Activated CD8-positive, alpha-beta memory T cell treated with anti-CD3 and anti-CD28 coated beads, Interleukin-2, amount 50 U/mL, for 1 hour (primary cell): ENCODE measurements around the gene PLEKHG4B.
"Not testable (repeated sequence)": the region's sequence is repeated elsewhere in the genome, so short reads cannot be mapped to it uniquely, and the experiment has no call there.

Source experiments
- DNase-seq: peaks from one replicate; pipeline ENCODE4 v3.0.0-alpha.2; 2020; ENCODE audit errors: extremely low read depth

Gene PLEKHG4B

DNA sequence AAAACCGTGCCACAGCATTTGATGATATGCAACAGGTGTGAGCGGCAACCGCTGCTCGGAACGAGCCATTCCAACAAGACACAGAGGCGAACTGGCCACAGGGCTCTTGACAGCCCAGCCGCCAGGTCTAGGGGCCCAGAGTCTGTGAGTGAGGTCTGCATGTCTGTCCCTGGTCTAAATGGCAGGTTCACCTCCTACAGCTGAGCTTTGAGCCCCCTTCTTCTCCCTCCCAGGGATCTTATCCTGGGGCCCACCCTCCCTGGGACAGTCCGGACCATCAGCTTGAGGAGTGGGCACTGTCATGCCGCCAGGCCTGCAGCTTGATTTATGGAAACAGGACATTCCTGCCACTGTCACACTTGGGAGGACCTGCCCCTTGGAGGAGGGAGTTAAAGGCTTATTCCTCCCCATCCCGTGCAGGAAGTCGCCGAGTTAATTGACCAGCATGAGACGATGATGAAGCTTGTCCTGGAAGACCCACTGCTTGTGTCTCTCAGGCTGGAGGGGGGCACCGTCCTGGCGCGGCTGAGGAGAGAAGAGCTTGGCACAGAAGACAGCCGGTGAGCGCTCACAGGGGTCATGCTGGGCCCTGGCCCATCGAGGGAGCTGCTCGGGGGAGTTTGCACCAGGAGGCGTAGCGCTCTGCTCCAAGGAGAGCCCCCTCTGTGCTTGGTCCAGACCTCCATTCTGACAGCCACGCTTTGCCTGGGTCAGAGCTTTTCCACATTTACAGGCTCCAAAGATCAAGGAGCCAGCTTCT is 63.9 kb downstream of the PLEKHG4B start:
- DNase-seq, result no peak

DNA sequence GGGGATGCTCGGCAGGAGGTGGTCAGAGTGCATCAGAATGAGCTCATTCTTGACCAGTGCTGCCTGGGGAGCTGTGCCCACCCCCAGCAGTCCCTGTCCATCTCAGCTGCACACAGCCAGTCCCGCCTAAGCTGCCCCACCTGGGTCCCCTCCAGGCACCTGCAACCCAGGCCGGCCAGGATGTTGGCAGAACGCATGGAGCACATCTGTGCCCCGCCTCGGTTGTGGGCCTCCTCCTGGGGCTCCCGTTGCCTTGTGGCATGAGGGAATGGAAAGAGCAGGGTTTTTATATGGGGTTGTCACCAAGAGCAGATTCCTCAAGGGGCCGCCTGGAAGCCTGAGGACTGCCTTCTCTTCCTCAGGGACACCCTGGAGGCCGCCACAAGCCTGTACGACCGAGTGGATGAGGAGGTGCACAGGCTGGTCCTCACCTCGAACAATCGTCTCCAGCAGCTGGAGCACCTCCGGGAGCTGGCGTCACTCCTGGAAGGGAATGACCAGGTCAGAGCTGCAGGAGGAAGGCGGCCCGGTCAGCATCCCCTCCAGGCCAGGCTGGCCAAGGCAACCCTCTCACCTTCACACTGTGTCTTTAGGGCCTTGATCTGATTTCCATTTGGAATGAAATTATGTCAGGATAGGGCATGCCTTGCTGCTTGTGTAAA is 64.6 kb downstream of the PLEKHG4B start:
- DNase-seq, result no peak

DNA sequence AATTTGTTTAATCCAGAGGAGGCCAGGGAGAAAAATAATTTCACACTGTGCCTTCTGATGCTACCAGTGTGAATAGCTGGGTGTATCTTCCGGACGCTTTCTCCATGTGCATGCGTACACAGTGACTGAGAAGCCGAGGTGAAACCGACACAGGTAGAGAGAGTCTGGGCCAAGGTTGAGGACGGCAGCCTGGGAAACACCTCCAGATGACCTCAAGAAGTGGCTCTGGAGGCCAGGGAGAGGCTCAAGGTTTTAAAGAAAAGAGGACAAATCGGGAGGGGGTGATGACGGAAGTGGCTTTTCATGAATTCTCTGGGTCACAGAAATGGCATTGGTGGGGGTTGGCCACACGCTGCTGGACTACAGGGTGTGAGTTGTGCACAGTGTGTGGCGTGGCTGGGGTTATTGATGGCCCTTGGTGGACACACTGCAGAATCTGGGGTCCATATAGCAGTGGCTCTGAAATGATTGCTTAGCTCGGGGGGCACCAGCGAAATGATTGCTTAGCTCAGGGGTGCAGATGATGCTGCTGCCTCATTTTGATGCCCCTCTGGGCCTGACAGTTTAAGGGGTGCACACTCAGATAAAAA is 65.3 kb downstream of the PLEKHG4B start:
- DNase-seq, result no peak

DNA sequence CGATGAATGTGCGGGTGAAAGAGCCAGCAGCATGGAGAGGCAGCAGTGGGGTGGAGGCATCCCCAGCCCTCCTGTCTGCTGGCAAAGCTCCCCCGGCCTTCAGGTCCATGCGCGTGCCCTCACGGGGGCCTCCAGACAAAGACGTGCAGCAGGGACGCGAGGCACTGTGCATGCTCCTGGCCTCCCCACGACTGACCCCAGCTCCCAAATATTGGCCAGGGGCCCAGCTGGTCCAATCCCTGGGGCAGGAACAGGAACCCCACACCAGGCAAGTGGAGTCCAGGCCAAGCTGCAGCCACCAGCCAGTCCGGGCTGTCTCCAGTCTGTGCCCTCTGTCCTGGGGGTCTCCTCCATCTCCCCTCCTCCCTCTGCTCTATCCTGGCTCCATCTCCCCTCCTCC is 65.8 kb downstream of the PLEKHG4B start:
- DNase-seq, result no peak

DNA sequence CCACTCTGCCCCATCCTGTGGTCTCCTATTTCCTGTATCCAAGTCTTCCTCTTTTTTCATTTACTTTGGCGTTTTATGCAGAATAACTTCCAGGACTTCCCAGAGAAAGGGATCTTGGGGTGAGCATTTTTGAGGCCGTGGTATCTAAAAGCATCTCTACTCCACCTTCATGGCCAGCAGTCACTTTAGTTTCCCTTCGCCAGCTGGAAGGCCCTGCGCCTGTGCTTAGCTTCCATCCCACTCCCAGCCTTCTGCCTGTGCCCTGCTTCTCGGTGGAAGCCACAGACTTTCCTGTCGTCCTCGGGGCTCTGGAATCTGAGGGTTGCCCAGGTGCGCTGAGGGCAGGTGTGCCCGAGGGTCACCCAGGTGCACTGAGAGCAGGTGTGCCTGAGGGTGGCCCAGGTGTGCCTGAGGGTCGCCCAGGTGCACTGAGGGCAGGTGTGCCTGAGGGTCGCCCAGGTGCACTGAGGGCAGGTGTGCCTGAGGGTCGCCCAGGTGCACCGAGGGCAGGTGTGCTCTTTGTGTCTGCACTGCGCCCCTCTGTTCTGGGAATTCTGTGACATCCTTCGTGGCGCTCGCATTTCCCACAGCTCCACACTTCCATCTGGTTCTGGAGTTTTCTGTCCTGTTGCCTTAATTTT is 67.0 kb downstream of the PLEKHG4B start:
- DNase-seq, result no peak

DNA sequence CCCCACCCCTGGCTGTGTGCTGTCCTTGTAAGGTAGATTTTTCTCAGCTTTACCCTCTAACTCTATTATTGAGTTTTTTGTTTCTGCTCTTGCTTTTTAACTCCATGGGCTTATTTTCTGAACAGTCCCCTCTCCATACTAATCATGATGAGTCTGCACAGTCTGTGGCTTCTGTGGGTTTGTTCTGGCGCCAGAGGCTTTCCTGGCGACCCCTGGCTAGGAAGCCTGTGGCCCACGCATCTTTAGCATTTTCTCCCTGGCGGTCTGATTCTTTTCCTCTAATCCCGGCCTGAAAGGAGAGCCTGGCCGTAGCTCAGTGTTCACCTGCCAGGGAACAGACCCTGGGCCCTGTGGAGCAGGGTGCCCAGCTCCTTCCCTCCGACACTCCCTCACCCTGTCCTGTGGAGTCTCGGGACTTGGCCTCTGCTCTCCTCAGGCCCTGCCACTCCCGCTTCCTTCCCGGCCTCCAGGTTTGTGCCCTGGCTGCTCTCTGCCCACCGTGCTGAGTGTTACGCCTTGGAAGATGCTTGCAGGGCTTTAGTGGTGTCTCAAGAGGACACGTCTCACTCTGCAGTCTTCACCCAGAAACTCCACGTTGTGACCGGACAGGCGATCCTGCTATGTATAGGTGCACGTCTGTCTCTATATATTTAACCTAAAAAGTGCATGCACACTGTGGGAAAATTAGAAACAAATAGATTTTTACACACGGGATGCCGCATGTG is 67.6 kb downstream of the PLEKHG4B start:
- no peak for DNase-seq

DNA sequence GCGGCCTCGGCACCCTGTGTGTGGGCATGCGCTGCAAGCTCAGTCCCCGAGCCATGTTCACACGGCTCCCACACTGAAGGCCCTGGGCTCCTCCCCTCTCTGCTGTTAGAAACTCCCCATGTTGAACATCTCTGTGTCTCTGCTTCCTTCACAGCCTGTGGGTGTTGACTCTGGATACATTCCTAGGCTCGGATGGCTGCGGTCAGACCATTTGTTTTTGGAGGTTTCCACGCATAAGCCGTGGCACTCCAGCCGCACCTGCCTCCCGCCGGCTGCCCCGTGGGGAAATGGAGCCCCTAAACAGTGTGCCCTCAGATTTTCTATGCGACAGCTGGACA is 68.2 kb downstream of the PLEKHG4B start:
- no peak for DNase-seq

DNA sequence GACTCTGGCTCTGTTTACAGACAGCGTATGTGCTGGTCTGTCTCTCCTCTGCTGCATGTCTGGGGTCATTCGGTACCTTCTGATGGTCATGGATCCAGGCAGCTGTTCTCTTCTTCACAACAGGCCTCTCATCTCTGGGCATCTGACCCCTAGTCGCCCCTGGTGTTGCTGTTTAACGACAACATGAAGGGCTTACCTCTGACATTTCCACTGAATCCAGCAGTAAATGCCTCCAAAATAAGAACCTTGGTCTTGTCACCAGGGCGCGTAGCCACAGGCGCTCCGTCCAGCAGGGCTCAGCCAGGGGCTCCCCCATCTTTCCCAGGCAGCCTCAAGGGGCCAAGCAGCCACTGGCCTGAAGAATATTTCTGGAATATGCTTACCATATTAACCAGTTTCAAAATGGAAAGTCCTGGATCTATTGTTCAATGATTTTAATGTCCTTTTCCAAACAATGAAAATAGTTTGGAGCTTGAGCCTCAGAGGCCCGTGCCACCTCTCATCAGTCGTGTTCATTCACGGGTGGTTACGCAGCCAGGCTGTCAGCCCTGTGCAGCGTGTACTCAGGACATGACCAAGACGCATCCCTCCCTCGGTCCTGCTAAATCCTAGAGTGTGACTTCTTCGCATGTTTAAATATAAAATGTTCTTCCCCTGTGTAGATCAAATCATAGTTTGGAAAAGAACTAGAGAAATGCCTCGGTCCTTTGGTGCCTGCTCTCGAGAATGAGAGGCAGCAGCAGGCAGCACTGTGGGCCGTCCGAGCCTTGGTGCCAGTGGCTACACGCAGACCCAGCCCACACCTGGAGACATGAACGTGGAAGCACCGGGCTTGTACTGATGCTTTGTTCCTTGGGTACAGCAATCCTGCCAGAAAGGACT is 69.2 kb downstream of the PLEKHG4B start:
- no peak for DNase-seq

DNA sequence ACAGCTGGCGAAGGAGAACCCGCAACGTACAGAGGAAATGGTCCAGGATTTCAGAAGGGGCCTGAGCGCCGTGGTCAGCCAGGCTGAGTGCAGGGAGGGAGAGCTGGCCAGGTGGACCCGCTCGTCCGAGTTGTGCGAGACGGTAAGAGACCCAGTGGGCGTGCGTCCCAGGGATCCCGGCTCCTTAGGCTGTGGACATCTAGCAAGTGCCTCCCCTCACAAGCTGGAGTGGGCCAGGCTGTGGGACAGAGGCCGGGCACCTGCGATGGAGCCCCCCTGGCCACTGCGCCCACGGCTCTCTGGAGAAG is 69.8 kb downstream of the PLEKHG4B start:
- DNase-seq, result no peak

DNA sequence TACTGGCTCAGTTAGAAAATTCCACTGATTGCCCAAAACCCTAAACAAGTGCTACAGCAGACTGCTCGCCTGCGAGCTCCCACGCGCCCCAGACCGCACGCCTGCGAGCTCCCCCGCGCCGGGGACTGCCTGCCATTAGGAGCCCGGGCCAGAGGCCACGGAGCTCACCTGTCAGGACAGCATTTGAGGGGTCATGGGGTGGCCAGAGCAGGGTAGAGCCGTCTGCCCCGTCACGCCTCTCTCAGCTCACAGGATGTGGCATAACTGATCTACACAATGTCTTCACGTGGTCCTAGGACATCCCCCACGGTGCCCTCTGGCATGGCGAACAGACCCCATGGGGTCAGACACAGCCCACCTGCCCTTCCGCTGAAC is 70.2 kb downstream of the PLEKHG4B start:
- DNase-seq, result no peak

DNA sequence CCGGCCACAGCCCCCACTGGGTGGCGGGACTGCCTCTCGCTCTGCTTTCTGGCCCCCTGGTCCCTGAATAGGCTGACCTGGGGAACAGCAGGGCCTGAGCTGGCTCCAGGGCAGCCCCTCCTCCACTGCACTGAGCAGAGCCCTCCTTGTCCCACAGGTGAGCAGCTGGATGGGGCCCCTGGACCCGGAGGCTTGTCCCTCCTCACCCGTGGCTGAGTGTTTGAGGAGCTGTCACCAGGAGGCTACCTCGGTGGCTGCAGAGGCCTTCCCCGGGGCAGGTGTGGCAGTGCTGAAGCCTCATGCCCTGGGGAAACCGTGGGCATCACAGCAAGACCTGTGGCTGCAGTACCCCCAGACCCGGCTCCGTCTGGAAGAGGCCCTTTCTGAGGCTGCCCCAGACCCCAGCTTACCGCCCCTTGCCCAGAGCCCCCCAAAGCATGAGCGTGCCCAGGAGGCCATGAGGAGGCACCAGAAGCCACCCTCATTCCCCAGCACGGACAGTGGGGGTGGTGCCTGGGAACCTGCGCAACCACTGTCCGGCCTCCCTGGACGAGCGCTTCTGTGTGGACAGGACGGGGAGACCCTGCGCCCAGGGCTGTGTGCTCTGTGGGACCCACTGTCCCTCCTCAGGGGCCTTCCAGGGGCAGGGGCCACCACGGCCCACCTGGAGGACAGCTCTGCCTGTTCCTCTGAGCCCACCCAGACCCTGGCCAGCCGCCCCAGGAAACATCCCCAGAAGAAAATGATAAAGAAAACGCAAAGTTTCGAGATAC is 70.8 kb downstream of the PLEKHG4B start:
- no peak for DNase-seq

DNA sequence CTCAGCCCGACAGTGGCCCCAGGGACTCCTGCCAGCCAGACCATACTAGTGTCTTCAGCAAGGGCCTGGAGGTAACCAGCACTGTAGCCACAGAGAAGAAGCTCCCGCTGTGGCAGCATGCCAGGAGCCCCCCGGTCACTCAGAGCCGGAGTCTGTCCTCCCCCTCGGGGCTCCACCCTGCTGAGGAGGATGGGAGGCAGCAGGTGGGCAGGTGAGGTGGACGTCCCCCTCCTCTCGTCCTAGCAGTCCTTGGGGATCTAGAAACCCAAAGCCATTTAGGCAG is 71.3 kb downstream of the PLEKHG4B start:
- no peak for DNase-seq

DNA sequence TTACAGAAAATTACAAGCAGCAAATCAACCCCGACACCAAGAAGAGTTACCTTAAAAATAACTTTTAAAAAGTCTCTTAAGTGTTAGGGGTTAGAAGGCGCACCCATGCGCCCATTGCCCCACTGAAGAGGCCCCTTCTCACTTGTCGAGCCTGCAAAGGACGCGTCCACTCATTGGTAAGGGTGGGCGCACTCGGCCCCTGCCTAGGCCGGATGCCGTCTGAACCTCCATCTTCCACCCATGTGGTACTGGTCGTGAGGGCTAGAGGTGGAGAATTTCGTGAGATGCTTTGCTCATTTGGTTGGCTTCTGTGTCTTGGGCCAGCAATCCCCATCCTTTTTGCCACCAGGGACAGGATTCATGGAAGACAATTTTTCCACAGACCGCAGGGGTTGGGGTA is 71.9 kb downstream of the PLEKHG4B start:
- DNase-seq, result no peak

DNA sequence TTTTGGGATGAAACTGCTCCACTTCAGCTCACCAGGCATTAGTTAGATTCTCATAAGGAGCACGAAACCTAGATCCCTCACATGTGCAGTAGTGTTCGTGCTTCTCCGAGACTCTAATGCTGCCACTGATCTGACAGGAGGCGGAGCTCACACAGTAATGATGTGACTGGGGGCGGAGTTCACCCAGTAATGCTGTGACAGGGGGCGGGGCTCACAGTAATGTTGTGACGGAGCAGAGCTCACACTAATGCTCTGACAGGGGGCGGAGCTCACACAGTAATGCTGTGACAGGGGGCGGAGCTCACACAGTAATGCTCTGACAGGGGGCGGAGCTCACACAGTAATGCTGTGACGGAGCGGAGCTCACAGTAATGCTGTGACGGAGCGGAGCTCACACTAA is 72.3 kb downstream of the PLEKHG4B start:
- DNase-seq, result no peak

DNA sequence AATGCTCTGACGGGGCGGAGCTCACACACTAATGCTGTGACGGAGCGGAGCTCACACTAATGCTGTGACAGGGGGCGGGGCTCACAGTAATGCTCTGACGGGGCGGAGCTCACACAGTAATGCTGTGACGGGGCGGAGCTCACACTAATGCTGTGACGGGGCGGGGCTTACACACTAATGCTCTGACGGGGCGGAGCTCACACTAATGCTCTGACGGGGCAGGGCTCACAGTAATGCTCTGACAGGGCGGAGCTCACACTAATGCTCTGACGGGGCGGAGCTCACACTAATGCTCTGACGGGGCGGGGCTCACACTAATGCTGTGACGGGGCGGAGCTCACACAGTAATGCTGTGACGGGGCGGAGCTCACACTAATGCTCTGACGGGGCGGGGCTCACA is 72.8 kb downstream of the PLEKHG4B start:
- not testable (repeated sequence) for DNase-seq

DNA sequence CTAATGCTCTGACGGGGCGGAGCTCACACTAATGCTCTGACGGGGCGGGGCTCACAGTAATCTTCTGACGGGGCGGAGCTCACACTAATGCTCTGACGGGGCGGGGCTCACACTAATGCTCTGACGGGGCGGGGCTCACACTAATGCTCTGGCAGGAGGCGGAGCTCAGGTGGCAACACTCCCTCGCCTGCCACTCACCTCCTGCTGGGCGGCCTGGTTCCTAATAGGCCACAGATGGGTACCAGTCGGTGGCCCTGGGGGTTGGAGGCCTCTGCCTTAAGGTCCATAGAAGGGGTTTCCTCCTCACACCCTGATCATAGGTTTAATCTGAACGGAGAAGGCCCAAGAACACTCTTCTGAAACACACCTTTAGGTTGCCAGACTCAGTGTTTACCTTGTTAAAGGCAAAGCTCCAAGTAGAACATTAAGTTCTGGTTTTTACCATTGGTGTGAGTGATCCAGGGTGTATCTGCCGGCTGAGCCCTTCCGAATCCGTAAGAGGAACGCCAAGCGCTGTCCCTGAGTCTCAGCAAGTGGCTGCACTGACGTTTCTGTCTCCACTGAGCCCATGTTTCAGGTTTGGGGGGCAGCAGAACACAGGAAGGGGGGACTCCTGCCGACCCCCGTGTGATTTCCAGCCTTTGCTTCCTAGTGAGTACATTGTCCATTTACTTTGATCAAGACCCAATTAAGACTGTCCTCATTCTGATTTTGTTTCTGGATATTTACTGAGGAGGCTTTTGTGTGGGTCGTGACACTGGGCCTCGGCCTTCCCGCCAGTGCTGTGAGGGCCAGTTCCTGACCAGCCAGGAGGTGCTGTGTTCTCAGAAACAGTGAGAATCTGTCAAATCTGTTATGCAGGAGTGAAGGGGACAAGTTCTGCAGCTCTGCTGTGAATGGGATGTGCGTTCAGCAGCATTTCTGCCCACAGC is 74.7 kb downstream of the PLEKHG4B start:
- no peak for DNase-seq

DNA sequence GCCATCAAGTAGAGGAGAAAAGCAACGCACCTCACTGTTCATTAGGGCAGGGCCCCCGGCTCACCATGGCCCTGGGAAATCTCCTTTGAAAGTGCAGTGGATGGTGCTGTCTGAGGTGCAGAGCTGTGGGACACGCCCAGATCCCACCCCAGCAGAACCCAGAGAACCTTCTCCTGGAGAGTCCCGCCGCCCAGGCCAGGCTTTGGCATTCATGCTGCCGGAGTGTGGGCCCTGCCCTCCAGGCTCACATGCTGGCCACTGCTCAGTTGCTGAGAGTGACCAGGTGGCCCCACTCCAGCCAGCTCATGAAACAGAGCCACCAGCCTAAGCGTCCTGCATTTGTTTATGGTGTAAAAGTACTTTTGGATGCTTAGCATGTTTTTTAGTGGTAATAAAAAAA is 75.5 kb downstream of the PLEKHG4B start:
- DNase-seq, result no peak

DNA sequence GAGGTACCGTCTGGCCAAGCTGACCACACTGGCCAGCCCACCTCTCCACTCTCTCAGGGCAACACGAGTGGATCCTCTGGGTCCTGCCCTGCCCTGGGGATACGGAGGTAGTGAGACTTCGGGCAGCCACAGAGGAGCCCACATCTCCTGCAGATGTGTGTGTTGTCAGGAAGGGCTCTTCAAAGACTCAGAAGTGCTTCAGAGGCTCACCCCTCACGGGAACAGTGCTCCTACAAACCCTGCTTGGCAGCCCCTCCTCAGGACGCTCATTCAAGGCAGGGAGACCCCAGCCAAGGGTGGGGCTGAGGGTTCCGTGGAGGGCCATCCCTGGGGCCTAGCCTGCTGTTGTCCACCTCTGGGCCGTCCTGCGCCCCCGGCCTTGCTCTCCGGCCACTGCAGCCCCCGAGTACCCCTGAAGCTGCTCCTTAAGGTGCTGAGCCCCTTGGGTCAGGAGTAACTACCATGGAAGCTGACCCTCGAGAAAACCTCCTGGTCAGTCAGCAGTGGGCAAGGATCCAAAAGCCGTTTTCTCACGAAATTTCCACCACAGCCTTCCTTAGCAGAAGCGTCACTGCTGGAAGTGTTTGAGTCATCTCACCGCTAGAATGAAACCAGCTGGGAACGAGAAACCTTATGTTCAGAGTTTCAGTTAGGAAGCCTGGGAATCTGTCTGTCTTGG is 76.2 kb downstream of the PLEKHG4B start:
- no peak for DNase-seq

DNA sequence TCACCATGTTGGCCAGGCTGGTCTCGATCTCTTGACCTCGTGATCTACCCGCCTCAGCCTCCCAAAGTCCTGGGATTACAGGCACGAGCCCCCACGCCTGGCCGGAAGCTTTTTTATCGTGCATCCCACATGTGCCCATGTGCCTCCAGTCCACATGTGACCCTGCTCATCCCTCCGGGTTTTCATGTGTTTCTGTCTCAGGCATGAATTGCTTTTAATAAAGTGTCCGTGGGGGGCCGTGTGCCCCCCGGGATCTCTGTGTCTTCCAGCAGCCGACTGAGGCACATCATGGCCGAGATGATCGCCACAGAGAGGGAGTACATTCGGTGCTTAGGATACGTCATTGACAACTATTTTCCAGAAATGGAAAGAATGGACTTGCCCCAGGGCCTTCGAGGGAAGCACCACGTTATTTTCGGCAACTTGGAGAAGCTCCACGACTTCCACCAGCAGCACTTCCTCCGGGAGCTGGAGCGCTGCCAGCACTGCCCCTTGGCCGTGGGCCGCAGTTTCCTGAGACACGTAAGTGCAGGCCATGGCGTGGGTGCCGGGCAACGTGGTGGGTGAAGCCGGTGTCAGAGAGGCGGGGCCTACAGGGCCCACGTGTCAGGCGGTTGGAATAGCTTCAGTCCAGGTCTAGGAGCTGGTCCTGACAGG is 77.2 kb downstream of the PLEKHG4B start:
- no peak for DNase-seq
